Lung (tissue), 12 donors: ENCODE data around the gene ARF1. TPM values are rescaled to one million over a fixed set of nuclear protein-coding genes. Genes with fewer than 3 reads are reported as not detected.

Experiments
- ATAC-seq: fragments of 200-7000 bp; cut with Tn5 transposase; one replicate; pipeline ENCODE4 v1.9.1; 2020; ENCODE audit warnings: moderate number of reproducible peaks; ENCODE audit not compliant: insufficient read depth, low FRiP score
- DNase-seq, 3 donors: peaks; one replicate each; pipeline ENCODE4 v3.0.0-alpha.2; 2013 to 2017
- H3K27ac ChIP-seq, 2 donors: one replicate each; pipeline ENCODE4 v1.5.1; 2013; ENCODE audit warnings: mild to moderate bottlenecking in 2 of 2, moderate library complexity in 2 of 2, control low read depth in 1 of 2, inconsistent platforms in 1 of 2, low read depth in 1 of 2, low read length in 1 of 2
- H3K27me3 ChIP-seq, 3 donors: one replicate each; pipeline ENCODE4 v1.5.1; 2013; ENCODE audit warnings: low read length in 2 of 3; ENCODE audit not compliant: control insufficient read depth in 3 of 3, insufficient read depth in 3 of 3
- H3K36me3 ChIP-seq, 4 donors: one replicate each; pipeline ENCODE4 v1.5.1; 2013; ENCODE audit warnings: low read length in 4 of 4, mild to moderate bottlenecking in 1 of 4, moderate library complexity in 1 of 4; ENCODE audit not compliant: control insufficient read depth in 4 of 4, insufficient read depth in 4 of 4
- H3K4me1 ChIP-seq, 5 donors: one replicate each; pipeline ENCODE4 v1.5.1; 2013; ENCODE audit warnings: low read length in 5 of 5, mild to moderate bottlenecking in 2 of 5, moderate library complexity in 1 of 5; ENCODE audit not compliant: control insufficient read depth in 5 of 5, insufficient read depth in 5 of 5
- H3K4me3 ChIP-seq: one replicate; pipeline ENCODE4 v1.5.1; 2013; ENCODE audit warnings: mild to moderate bottlenecking, control low read depth, moderate library complexity
- H3K9ac ChIP-seq, 2 donors: one replicate each; pipeline ENCODE4 v1.5.1; 2013; ENCODE audit warnings: low read length in 2 of 2, control low read depth in 1 of 2; ENCODE audit not compliant: insufficient read depth in 1 of 2
- H3K9me3 ChIP-seq, 4 donors: one replicate each; pipeline ENCODE4 v1.5.1; 2013; ENCODE audit warnings: low read length in 3 of 4, mild to moderate bottlenecking in 1 of 4, moderate library complexity in 1 of 4; ENCODE audit not compliant: control insufficient read depth in 4 of 4, insufficient read depth in 3 of 4
- CTCF ChIP-seq: IDR thresholded peaks from 2 replicates; pipeline ENCODE4 v1.5.1; 2012; ENCODE audit warnings: mild to moderate bottlenecking; ENCODE audit errors: control extremely low read depth, extremely low read depth
- WGBS, 2 donors: extraction: QIAGEN DNeasy Blood & Tissue Kit; methylation state at CpG; one replicate each; pipeline ENCODE4 v1.1.7; 2013; 5-methylcytosine and 5-hydroxymethylcytosine counted together
- polyA plus RNA-seq, 2 donors: library from polyadenylated mRNA; stranded (reverse); fragments of 200-250 nt; gene quantifications; one replicate each; pipeline ENCODE4 v1.2.1, GENCODE V29; 2013
- total RNA-seq, 2 donors: library from RNA; depleted of rRNA in 1 of 2; stranded (reverse); fragments of >200 nt in 1 of 2; gene quantifications; one replicate each; pipeline ENCODE4 v1.2.1, GENCODE V29; 2014 to 2021
- donor health status: control.
- donor health status: control.
- donor health status: Bipolar disorder and iron deficiency.
- donor health status: healthy.
- donor health status: DM: yes; HTN: yes; CAD: no.

ARF1 gene
- total and polyA plus RNA-seq, 4 donors = 226 to 713 (median 439) TPM

GRCh38 chr1:228047183-228047466, 35.4 kb upstream of the ARF1 start:
- H3K36me3 ChIP-seq = no peaks in the 10 kb centered on the region
- 91 to 93% methylated on average over 7 of the region's 7 CpGs for WGBS, 2 donors
- no peak for TF ChIP-seq CTCF
- H3K4me3 ChIP-seq = no peak overlapping the region
- ATAC-seq = no peak
- DNase-seq = no peak
- H3K27ac ChIP-seq = no peak overlapping the region
- H3K4me1 ChIP-seq = peaks cover 0 to 14% (median 0%) of the 10 kb centered on the region in 5 donors
- H3K27me3 ChIP-seq = no peaks in the 10 kb centered on the region
- peaks cover 0 to 2% (median 0%) of the 10 kb centered on the region in 4 donors for H3K9me3 ChIP-seq
- no peak overlapping the region for H3K9ac ChIP-seq

- no peak for TF ChIP-seq CTCF
- H3K9me3 ChIP-seq = peaks cover 0 to 2% (median 0%) of the 10 kb centered on the region in 4 donors
- H3K4me1 ChIP-seq = peaks cover 0 to 14% (median 0%) of the 10 kb centered on the region in 5 donors
- H3K27ac ChIP-seq = no peak overlapping the region
- WGBS, 2 donors = 78 to 90% methylated on average over 5 of the region's 5 CpGs
- DNase-seq (no peak), ATAC-seq (no peak)
- peaks cover 0 to 4% (median 0%) of the 10 kb centered on the region in 3 donors for H3K27me3 ChIP-seq
- H3K36me3 ChIP-seq = no peaks in the 10 kb centered on the region
- H3K4me3 ChIP-seq = no peak overlapping the region
- H3K9ac ChIP-seq = no peak overlapping the region
These were observed 34.4 kb upstream of the ARF1 start for GRCh38 chr1:228048120-228048519.

GRCh38 chr1:228048659-228049298, 33.7 kb upstream of the ARF1 start:
- H3K9ac ChIP-seq = no peak overlapping the region
- H3K36me3 ChIP-seq = no peaks in the 10 kb centered on the region
- ATAC-seq = no peak
- DNase-seq = no peak
- H3K4me1 ChIP-seq = peaks cover 0 to 14% (median 0%) of the 10 kb centered on the region in 5 donors
- no peak overlapping the region for H3K4me3 ChIP-seq
- 78 to 86% methylated on average over 6 of the region's 6 CpGs for WGBS, 2 donors
- no peak overlapping the region for H3K27ac ChIP-seq
- TF ChIP-seq CTCF = no peak
- H3K9me3 ChIP-seq = peaks cover 0 to 2% (median 0%) of the 10 kb centered on the region in 4 donors
- H3K27me3 ChIP-seq = peaks cover 0 to 4% (median 0%) of the 10 kb centered on the region in 3 donors
